Choroid plexus epithelial cell (primary cell): ENCODE results near the gene METTL16.
"Not testable (repeated sequence)": the region's sequence is repeated elsewhere in the genome, so short reads cannot be mapped to it uniquely, and the experiment has no call there.

Source experiments
- DNase-seq: peaks from one replicate; pipeline ENCODE4 v3.0.0-alpha.2; 2010; ENCODE audit warnings: low read depth
- H3K4me3 ChIP-seq: 2 replicates; pipeline ENCODE4 v1.5.1; 2011; ENCODE audit warnings: low read depth, mild to moderate bottlenecking, control low read depth, low read length, moderate library complexity
- CTCF ChIP-seq: conservative IDR thresholded peaks from 2 replicates; pipeline ENCODE4 v1.5.1; 2011; ENCODE audit warnings: low read depth, mild to moderate bottlenecking, control low read depth, inconsistent platforms, low read length, moderate library complexity

METTL16 gene

GRCh38 chr17:2511462-2512369, at the start of gene METTL16:
Gene METTL16 (minus strand): TSS chr17:2511888. CDS start chr17:2502331, 9,557 bp downstream.
- H3K4me3 ChIP-seq, result peak within 1 kb of the TSS; percentile 84
- peak; percentile 100 for DNase-seq
- TF ChIP-seq CTCF, result no peak

GRCh38 chr17:2560658-2561057, 49.0 kb upstream of the METTL16 start:
- TF ChIP-seq CTCF, result no peak
- H3K4me3 ChIP-seq, result no peak overlapping the region
- no peak for DNase-seq

GRCh38 chr17:2551928-2552327, 40.2 kb upstream of the METTL16 start:
- no peak overlapping the region for H3K4me3 ChIP-seq
- no peak for DNase-seq
- TF ChIP-seq CTCF, result no peak

- no peak for TF ChIP-seq CTCF
- no peak overlapping the region for H3K4me3 ChIP-seq
- no peak for DNase-seq
These were observed 39.8 kb upstream of the METTL16 start for GRCh38 chr17:2551493-2551892.

- no peak for TF ChIP-seq CTCF
- DNase-seq, result no peak
These were observed 37.9 kb upstream of the METTL16 start for GRCh38 chr17:2549392-2550211.

DNA sequence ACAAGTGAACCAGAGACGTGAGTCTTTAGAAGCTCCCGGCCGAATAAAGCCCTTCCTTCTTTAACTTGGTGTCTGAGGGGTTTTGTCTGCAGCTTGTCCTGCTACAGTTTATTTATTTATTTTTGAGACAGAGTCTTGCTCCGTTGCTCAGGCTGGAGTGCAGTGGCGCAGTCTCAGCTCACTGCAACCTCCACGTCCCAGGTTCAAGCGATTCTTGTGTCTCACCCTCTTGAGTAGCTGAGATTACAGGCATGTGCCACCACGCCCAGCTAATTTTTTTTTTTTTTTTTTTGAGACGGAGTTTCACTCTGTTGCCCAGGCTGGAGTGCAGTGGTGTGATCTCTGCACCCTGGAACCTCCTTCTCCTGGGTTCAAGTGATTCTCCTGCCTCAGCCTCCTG, 36.3 kb upstream of the METTL16 start:
- DNase-seq, H3K4me3 ChIP-seq: not testable (repeated sequence)

More at GRCh38 chr17:2549392-2550211, 37.9 kb upstream of the METTL16 start:
- no peak overlapping the region for H3K4me3 ChIP-seq

- peak; percentile 55 for DNase-seq
- peak; percentile 8 for TF ChIP-seq CTCF
- no peak overlapping the region for H3K4me3 ChIP-seq
These were observed 35.5 kb upstream of the METTL16 start for GRCh38 chr17:2547176-2547575.
